NCI-H2029 (cell line): ENCODE data around the gene OVOL1.

Experiments
- DNase-seq: peaks from one replicate; lab custom pipeline; 2025; lab: John Stamatoyannopoulos, UW

The OVOL1 gene

DNA sequence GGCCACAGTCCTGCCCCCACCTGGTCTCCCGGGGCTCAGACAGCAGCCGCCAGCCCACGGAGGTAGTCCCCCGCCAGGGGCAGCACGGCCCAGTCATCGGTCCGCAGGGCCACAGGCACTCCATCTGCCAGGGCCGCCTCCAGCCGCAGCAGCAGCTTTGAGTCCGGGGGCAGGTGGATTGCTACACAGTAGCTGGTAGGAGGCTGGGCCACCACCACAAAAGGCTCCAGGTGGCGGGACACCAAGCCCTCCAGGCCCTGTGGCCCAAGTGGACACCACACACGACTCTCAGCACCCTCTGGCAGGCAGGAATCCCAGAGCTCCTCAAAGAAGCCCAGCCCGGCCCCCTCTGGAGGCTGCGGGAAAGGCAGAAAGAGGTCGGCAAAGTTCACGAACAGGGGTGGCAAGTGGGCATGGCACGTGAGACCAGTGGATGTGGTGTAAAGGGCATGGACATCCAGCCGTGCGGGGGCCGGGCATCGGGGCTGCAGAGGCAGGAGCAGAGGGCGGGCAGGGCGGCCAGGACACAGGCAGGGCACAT lies 9.0 kb upstream of the OVOL1 start:
- no peak for DNase-seq

DNA sequence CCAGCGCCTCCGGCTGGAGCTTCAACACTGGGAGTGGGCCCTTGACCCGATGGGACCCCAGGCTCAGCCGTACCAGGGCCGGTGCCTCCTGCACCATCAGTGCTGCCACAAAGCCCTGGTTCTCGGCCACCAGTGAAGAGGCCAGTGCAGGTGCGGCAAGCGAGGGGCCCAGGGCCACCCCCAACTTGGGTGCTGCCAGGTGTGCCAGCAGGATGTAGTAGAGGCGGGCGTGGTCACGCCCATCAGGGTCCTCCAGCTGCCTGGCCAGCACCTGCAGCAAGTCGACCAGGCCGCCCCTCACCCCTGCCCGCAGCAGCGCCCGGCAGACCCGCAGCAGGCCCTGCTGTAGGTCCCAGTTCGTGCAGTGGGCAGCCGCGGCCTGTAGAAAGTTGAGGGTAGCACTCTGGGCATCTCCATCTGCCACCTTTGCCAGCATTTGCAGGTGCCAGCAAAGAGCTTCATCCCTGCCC lies 8.4 kb upstream of the OVOL1 start:
- no peak for DNase-seq

DNA sequence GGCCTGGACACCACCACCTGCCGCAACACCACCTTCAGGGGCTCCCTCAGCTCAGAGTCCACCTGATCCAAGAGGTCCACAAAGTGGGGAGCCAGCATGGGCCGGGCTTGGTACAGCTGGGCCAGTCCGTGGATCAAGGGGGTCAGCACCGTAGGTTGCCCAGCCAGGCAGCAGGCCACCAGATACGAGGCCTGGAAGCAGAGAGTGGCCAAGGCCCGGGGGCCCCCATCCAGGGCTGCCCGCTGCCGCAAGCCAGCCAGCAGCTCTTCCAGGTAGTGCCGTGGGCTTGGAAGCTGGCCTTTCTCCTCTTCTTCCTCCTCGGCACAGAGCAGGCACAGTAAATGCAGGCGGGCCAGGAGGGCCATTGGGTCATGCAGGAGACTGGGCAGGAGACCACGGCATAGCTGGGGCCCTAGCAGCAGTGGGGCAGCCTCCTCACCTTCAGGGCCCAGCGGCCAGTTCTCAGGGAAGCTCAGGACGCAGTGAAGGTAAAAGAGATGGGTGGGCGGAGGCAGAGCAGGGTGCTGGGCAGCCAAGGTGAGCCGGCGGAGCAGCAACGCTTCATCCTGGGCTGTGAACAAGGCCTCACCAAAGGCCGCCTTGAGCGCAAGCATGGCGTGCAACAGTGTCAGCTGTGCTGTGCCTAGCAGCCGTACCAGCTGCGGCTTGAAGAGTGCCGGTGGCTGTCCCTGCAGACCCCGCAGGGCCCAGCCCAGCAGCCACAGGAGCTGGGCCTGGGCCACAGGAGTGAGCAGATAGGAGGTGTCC lies 7.8 kb upstream of the OVOL1 start:
- no peak for DNase-seq

DNA sequence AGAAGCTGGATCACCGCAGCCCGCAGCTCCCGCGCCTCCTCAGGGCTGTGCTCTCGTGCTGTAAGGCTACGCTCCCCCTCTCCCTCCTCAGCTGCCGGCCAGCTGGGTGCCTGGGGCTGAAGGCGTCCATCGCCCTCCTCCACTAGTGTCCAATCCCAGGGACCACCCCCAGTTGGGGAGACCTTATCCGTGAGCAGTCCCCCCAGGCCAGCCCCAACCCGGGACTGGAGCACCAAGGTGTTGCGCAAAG lies 7.3 kb upstream of the OVOL1 start:
- DNase-seq, result no peak

DNA sequence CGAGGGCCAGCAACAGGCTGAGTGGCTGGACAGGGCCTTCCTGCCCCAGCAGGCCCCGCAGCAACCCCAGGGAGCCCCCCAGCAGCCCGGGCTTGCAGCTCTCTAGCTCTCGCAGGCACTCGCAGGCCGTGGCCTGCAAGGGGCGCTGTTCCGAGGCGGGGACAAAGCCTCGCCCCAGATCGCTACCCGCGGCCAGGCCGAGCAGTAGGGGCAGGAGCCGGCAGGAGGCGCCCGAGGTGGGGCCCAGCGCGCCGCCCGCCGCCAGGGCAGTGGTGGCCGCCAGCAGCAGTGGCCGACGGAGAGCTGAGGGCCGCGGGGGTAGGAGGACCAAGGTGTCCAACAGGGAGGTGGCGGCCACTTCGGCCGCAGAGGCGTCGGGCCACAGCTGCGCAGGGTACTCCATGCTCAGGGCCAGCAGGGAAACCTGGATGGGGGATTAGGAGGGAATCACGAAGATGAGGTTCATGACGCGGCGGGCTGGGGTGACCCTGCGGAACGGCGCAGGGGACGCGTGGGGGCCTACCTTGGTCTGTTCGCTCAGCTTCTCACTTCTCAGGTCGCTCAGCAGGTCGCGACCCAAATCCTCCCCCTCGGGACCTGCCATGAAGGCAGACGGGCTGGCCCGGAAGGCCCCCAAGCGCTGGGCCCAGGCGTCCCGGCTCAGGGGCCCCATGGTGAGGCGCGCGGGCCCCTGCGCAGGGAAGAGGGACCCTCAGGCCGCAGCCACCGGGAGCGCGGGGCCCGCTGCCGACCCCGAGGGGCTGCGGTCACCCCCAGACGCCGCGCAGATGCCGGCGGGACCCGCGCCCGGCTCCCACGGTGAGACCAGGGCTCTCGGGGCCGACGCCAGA lies 6.7 kb upstream of the OVOL1 start:
- peak; percentile 71 for DNase-seq

DNA sequence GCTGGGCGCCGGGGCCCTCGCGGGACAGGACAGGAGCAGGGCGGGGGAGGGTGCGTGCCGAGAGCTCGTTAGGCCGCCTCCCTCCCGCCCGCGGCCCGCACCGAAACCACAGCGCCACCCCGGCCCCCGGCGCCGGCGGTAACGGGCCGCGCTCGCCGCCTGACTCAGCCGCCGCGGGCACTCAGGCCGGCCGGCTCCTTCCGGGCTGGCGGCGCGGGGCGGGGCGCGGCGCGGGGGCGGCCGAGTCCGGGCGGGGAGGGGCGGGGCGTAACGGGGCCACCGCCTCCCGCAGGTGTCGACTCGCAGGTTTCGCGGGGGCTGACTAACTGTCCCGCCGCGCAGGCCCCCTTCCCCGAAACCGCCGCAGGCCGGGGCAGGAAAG lies 6.1 kb upstream of the OVOL1 start, which contains the start of gene AP5B1:
AP5B1 (minus strand) TSS at position 207 of the 382 bp plus-strand sequence. CDS start 385 bp downstream, outside the sequence.
- DNase-seq, result peak; percentile 36

DNA sequence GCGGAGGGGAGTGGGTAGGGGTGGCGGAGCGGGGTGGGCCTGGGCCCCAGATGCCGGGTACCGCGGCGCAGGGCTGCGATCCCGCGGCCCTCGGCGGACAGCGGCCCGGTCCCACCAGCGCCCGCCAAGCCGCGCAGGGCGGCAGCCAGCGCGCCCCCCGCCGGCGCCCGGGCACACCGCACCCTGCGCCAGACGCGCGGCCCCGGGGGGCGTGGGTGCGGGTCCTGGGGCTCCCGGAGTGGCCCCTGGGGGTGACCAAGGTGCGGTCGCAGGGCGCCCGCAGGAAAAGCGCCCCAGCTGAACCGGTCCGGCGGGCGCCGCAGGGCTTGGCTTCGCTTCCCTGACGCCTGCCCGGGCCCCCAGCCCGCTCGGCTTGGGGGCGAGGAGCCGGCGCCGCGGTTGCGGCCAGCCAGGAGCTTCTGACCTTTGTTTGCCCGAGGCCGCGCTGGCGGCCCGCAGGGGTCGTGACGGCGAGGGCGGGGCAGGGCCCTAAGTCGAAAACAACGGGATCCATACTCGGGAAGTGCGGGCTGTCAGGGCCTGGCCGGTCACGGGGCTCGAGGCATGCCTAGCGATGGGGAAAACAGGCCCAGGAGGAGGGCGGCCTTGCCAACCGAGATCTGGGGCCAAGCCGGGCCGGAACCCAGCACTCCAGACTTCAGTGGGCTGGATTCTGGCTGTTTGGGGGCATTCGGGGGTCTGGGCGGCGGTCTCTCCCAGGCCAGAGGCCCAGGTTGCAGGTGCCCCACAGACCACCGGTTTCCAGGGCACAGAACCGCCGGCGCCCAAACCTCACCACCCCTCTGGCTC lies 5.5 kb upstream of the OVOL1 start:
- no peak for DNase-seq

DNA sequence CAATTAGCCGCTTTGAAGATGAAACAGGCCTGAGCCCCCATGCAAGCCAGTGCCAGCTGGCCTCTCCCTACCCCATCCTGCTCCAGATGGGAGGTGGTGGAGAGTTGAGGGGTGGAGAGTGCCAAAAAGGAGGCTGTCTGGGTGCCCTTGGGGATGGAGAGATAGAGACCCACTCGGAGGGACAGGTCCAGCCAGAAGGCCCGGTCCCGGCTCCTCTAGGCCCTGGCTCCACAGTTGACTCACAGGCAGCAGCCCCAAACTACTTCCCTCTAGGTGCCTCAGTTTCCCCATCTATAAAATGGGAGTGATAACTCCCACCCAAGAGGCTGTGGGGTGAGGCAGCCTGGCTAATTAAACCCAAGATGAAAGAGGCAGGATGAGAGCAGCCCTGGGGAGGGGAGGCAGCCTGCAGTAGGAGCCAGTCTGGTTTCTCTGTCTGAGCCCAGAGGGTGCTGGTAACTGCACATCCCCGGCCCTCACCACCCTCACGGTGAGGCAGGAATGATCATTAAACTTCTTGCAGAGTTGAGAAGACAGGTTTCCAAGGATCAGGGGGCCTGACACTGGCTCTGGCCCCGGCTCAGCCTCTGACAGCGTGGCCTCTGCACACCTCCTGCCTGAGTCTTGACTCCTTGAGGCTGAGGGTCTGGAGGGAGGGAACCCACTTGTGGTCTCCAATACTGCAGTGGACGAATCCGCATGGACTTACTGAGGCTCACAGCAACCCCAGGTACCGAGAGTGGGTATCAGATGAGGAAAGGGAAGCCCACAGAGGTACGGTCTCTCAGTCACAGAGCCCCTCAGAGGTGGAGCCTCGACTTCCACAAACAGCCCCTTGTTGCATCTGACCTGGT lies 4.7 kb upstream of the OVOL1 start:
- no peak for DNase-seq

DNA sequence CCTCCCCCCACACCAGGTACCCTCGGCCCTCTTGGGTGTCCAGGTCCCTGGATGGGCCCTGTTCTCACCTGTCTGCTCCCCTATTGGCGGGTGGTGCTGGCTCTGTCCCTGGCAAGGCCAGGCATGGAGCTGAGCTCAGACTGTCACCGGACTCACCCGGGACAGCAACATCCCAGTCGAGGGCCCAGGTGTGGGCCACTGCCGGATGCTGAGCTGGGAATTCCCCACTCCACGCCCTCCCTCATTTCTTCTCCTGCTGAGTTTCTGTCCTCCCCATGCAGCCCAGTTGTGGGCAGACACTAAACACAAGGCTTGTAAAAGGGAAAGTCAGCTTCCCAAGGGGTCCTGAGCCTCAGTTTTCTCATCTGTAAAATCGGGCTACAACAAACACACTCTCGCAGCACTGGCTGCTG lies 4.0 kb upstream of the OVOL1 start:
- DNase-seq, result no peak

DNA sequence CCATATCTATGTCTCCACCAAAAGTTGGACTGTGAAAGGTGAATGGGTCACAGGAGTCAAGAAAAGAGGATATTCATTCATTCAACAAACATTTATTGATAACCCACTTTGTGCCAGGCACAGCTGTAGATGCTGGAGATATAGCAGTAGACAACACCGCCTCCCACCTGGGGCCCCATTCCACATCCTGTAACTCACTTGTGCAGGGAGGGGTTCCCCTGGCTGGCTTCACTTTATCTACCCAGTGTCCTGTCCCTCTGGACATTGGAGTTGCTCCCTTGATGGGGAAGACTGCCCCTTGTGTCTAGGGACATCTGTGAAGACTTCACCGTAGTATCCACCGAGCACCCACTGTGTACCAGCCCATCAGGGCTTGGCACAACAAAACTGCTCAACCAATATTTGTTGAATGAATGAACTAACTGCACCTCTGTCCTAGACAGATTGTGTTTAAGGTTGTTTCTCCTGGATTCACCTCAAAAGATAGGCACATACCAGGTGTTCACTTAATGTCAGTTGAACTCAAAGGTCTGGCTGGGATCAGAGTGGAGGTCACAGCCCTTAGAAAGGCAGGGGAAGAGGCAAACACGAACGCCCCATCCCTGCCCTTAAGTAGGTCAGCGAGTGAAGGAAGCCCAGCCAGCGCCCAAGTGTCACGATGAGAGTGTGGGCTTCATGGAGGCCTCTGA lies 1.4 kb upstream of the OVOL1 start:
- no peak for DNase-seq

DNA sequence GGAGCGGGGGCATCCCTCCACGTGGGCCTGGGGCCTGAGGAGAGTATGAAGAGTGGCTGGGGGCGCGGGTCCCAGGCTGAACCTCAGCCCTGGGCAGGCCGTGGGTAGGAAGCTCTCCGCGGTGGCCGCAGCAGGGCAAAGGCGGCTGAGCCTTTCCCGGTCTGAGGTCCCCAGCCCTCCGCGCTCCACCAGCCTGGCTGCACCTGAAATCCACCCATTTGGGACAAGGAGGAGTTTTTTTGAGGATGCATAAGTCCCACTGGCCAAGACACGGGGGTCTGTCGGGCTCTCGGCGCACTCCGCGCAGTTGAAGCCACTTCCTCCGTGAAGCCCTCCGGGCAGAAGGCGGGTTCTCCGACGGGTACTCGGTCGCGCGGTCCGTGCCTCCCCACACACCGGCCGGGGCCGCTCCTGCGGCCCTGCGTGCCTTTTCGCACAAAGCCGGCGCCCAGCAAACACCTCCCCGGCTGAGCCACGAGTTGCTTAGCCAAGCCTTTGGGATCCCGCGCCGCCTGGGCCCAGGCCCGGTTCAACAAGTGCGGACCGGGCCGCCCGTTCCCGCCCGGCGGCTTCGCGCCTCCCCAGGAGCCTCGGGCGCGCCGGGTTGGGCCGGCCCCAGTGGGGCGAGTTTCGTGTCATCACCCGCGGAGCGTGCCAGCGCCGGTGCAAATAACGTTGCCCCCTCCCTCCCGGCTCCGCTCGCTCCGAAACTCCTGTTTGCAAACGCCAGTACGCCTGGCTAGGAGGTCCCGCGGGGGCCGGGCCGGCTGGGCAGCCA lies 666 bp upstream of the OVOL1 start:
- DNase-seq, result no peak

DNA sequence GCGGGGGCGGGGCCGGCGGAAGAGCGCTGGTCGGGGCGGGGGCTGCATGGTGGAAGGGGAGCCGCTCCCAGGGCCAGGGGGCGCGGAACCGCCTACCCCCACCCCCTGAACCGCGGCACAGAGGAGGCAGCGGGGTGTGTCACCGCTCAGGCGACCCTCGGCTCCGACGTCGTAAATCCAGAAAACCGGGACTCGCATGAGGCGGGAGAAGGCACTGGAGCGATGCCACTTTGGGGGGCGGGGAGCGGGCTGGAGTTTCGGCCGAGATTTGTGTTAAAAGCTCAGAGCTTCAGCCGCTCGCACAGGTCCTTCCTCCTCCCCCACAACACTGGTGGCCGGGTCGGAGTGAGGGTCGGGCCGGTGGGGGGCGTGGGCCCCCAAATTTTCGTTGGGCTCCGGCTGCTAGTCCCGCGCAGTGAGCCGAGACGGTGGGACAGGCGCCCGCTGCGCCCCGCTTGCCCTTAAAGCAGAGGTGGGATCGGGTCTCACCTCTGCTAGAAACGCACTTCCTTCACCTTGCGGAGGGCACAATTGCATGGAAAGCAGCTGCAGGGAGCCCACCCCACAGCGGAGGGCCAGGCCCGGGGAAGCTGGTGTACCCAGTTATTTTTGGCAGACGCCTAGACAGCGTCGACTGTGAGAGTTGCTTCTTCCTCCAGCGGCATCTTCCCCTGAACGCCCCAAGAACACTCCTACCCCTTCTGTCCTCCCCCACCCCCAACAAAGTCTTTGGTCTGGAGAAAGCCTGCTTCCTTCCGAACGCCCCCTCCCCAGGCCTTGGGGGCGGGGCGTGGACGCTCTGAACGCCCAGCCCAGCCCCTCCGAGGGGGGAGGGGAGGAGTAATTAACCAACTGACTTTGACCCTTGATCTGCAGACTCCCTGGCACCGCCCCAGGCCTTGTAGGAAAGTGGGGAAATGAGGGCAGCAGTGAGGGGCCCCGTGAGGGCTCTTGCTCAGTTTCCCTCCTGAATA lies 1.1 kb downstream of the OVOL1 start:
- no peak for DNase-seq

DNA sequence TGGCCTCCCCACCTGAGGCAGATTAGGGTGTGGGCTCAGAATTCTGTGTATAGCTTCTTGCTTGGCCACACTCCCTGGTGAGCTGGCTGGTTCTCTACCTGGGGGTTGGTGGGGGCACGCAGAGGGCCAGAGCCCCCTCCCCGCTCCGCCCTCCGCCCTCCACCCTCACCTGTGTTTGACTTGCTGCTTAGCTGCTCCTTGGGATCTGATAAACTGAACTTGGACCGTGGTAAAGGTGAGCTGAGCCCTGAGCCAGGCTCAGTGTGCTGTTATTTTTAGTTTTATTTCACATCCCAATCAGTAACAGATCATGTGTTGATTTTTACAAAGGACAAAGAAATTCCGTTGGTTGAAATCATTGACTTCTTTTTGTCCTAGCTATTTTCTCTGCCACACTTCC lies 2.0 kb downstream of the OVOL1 start:
- no peak for DNase-seq

DNA sequence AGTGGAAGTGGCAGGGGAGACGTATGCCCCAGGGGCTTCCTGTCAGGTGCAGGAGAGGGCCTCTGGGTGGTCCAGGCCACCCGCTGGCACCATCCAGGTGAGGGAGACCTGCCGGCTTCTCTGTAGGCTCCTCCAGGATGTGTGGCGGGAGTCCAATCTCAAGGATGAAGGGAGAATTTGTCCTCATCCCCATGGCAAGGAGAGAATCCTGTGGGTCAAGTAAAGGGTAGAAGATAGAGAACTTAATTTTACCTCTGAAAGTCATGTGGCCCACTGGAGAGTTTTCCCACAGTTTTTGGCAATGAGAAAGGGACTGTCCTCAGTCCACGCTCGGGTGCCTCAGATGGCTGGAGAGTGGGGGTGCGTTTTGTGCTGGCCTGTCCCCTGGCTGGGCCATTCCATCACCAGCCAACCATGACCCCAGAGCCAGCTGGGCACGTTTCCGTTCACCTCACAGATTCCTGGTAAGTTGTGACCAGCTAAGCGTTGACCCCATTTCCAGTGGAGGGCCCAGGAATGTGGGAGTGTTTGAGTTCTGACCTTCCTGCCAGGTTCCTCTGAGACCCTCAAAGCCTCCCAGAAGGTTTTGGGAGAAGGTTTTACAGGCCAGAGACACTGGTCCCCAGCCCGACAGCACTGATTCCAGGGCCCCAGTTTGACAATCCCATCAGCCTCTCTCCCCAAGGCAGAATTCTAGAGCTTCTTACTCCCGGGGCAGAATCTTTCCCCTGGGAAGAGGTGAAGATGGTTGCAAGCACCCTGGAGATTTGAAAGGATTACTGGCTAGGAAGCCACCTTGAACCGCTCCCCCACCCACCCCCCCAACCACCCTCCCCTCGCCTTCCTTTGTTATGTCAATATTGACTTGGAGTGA lies 2.6 kb downstream of the OVOL1 start:
- no peak for DNase-seq

DNA sequence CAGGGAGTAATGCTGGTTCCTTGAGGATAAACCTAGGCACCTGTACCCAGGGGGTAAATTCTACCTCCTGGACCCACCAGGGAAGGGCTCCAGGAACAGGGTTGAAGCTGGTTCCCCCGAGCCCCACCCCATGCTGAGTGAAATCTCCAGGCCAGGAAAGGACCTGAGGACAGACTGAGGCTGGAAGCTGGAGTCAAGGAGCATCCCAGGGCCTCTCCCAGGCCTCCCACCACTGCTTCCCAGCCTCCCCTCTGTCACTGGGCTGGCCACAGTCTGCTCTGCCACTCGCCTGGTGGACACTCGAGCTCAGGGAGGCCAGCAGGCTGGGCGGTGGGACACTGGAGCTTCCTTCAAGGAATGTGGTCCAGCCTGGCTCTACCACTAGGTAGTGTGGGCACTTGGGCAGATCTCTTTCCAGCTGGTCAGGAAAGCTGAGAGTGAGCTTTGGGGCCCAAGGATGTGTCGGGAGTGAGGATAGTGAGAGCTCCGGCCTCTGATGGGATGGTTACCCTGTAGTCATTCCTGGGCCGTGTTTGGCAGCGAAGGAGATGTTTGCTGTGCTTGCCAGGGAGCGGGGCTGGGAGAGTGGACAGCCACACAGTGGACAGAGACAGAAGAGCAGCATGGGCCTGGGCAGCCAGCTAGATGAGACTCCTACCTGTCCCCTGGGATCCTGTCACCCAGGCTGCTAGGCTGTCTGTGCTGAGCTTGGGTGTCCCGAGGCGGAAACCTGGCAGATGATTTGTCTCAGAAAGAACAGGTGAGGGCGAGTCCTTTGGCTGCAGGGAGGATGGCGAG lies 3.4 kb downstream of the OVOL1 start:
- no peak for DNase-seq

DNA sequence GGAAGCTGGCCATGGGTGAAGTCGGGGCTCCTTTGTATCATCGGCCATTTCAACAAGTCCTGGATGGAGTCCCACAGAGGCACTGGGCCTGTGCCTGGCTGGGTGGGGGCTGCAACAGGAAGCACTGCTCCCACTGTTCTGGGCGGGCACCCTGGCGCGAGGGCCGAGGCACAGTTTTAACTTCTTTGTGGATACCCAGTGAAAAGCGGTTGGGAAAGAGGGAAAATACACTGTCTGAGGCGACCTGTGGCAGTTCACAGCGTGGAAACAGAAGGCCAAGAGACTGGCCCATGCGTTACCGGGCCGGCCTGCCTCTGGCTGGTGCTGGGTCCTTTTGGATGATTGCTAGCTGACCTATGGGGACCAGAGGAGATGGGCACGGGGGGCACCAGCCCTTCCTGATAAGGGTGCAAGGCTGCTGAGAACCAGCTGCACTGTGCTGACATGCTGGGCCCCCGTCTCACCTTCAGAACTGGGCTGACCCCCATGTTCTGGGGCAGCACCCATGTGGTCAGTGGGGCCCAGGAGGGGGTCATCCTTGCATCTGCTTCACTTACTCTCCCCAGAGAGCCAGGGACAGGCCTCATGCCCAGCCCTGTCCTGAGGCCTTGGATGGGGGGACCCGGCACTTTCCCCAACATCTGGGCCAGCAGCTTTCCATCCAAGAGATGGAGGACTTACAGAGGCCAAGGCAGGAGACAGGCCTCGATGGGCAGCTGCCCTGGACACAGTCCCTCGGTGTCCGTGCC lies 4.2 kb downstream of the OVOL1 start:
- no peak for DNase-seq
